DLD1 (cell line): Measurements from ENCODE around the gene WDCP.
"Not testable (repeated sequence)": the region's sequence is repeated elsewhere in the genome, so short reads cannot be mapped to it uniquely, and the experiment has no call there.

Experiments
- in situ Hi-C: cut with HindIII; loops from 2 replicates; pipeline ENCODE4 v1.10.0; 2017; ENCODE audit warnings: low sequenced_read_pairs

Gene WDCP

DNA sequence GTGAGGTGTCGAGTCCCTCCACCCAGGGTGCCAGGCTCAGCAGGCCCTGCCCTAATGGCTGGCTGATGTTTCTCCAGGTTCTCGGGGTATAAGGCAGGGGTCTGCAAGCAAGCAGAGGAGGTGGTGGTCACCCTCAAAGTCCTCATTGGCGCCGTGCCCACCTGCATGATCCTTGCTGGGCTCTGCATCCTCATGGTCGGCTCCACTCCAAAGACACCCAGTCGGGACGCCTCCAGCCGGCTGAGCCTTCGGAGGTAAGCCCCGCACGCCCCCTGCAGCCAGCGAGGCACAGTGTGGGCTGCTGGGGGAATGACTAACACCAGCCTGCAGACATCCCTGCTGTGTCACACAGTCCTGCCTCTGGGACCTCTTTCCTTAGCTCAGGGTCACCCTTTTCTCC lies 23.2 kb downstream of the WDCP start:
- in situ Hi-C loops = no loop called here

DNA sequence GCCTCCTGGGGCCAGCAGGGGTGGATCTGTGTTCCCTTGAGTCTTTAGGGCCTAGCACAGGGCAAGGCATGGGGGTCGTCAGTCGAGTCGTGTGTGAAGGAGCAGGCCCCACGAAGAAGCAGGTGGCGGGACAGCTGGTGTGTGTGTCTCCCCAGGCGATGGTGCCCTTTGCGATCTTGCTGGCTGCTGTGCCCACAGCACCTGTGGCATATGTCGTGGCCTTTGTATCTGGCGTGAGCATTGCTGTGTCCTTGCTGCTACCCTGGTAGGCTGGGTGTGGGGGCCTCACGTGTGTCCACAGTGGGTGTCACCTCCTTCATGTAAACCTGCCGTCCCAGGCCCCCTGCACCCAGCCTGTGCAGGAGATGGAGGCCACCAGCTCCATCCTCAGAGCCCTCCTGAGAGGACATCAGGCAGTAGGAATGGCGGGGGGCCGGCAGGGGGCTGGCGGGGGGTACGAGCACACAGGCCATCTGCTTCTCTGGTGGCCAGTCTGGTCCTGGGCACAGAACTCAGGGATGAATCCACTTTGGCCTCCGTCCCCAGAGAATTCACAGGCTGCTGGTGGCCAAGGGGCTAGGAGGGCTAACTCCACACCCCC lies 24.1 kb downstream of the WDCP start:
- in situ Hi-C loops = no loop called here

DNA sequence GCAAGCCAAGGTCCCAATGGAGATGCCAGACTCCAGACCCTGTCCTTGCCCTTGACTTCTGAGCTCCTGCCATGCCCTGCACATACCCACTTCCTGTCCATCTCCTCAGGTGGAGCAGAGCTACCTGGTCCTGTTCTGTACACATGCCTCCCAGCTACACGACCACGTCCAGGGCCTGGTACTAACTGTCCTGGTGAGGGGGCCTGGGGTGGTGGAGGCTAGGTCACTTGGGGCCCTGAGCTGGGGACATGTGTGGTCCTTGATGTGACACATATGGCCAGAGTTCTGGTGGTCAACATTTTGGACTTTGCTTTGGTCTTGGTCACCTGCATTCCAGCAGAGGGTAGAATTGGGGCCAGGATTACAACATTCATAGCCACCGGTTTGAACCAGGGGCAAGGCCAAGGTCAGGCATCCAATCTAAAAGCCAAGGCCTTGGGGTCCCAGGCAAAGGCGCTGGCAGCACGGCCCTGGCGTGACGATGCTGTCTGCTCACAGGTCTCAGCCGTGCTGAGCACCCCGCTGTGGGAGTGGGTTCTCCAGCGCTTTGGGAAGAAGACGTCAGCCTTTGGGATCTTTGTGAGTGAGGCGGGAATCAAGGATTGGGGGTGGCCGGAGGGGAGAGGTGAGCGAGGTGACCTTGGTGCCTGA lies 24.7 kb downstream of the WDCP start:
- in situ Hi-C loops = no loop called here

DNA sequence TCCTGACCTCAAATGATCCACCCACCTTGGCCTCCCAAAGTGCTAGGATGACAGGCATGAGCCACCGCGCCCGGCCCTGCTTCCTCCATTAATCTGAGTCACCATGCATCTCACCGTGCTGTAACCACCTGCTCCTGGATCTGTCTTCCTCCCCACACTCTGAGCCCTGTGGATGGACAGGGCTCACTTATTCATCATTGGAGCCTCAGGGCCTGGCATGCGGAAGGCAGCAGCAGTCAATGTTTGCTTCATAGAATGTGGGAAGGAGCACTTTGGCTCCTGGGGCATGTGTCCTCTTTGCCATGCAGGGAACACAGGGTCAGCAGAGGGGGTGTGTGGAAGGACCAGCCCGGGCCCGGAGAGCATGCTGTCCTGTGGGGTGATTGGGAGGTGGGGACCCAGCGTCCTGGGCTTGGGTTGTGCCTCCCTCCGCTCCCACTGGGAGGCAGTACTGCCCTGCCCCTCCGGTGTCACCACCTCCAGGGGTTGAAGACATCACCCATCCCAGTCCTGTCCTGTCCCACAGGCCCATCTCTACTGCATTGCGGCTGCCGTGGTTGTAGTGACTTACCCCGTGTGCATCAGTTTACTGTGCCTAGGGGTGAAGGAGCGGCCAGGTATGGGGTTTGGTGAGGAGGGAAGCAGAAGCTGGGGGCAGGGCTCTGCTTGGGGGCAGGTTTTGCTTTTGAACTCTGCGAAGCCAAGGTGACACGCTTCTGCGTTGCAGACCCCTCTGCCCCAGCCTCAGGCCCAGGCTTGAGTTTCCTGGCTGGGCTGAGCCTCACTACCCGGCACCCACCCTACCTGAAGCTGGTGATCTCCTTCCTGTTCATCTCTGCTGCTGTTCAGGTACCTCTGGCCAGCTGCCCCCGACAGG lies 25.8 kb downstream of the WDCP start:
- in situ Hi-C loops = no loop called here

DNA sequence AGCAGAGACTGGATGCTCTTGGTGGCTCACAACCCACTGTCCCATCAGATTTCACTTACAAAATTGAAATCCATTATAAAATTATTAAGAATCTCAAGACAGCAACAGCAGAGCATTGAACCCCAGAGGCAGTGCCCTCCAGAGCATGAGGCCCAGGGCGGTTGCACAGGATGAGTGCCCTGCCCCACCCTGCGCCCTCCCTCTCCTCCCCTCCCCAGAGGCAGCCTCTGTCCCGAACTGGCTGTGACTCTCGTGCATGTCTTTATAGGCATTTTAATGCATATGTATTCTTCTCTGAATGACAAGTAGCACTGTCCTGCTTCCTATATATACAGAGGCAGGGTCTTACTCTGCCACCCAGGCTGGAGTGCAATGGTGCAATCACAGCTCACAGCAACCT lies 26.9 kb downstream of the WDCP start:
- in situ Hi-C loops = no loop called here

DNA sequence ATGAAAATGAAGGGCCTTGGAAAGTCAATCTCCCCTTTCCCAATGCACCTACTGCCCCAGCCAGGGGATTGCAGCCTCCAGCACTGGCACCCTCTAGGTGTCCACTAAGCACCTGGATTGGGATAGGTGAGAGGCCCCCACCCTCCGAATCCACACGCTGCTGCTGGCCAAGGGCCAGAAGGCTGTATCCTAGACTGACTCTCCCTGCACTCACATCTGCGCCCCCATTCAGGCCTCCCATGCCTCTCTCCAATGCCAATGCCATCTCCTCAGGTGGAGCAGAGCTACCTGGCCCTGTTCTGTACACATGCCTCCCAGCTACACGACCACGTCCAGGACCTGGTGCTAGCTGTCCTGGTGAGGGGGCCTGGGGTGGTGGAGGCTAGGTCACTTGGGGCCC lies 27.5 kb downstream of the WDCP start:
- in situ Hi-C loops = no loop called here

DNA sequence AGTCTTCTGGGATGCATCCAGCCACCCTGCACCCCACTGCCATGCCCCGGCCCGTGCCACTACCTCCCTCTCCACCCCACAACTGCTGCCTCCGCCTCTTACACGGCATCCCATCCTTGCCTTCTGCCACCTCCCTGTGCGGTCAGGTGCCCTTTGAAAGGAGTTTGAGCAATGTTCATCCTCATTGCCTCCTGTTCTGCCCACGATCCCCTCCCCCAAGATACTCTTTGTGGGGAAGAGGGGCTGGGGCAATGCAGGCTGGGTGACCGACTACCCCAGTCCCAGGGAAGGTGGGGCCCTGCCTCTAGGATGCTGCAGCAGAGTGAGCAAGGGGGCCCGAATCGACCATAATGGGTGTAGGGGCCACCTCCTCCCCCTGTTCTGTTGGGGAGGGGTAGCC lies 28.9 kb downstream of the WDCP start:
- in situ Hi-C loops = no loop called here

DNA sequence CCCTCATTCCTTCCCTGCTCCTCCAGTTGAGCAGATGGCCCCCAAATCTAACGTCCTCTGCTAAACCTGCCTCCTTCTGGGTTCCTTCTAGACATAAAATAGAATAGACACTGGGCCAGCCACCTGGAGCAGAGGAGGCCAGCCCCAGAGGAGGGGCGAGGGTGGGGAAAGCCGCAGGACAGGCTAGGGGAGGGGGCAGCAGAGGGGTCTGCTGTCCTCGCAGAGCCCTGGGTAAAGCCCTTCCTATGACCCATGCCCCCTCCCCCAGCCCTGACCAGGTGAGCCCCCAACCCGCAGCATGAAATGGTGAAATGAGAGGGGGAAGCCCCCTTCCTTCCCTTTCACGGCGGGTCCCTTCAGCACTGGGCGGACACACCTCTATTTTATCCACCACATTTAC lies 29.5 kb downstream of the WDCP start:
- in situ Hi-C loops = no loop called here

DNA sequence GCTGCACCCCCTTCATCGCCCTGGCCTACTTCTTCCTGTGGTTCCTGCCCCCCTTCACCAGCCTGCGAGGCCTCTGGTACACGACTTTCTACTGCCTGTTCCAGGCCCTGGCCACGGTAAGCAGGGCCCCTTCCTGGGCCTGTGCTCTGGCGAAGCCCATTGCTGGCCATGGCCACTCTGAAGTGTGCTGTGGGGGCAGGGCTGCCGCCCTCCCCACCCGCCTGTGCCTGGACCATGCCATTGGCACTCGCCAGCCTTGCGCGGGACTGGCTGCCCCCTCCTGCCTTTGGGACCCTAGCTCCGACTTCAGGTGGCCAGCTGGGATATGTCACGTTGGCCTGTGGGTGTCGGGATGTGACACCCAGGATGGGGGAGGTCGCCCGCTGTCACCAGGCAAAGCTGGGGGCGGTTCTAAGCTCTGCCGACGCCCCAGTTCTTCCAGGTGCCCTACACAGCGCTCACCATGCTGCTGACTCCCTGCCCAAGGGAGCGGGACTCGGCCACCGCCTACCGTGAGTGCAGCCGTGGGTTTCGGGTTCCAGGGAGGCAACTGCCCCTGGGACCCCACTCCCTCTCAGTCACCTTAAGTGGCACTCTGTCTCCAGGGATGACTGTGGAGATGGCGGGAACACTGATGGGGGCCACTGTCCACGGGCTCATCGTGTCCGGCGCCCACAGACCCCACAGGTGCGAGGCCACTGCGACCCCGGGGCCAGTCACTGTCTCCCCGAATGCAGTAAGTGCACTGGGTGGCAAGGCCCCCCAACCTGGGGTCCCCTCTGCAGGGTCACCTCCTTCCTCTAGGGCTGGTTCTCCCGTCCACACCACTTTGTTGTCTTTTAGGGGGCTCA lies 30.1 kb downstream of the WDCP start:
- in situ Hi-C loops = no loop called here

DNA sequence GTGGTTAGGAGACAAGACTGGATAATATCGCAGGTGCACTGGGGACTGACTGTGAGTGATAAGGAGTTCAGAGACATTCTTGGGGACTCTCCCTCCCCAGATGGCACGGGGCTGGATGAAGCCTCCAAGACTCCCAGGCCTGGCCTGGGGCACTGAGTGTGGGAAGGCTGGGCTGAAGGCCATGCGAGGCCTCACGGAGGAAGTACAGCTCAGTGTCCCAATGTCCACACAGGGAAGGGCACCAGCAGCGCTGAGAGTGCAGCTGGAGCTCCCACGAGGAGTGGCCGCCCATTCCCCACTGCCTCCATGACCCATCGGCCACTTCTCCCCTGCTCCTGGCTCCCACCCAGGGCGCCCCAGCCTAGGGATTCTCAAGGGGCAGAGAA lies 30.8 kb downstream of the WDCP start:
- in situ Hi-C loops = no loop called here

DNA sequence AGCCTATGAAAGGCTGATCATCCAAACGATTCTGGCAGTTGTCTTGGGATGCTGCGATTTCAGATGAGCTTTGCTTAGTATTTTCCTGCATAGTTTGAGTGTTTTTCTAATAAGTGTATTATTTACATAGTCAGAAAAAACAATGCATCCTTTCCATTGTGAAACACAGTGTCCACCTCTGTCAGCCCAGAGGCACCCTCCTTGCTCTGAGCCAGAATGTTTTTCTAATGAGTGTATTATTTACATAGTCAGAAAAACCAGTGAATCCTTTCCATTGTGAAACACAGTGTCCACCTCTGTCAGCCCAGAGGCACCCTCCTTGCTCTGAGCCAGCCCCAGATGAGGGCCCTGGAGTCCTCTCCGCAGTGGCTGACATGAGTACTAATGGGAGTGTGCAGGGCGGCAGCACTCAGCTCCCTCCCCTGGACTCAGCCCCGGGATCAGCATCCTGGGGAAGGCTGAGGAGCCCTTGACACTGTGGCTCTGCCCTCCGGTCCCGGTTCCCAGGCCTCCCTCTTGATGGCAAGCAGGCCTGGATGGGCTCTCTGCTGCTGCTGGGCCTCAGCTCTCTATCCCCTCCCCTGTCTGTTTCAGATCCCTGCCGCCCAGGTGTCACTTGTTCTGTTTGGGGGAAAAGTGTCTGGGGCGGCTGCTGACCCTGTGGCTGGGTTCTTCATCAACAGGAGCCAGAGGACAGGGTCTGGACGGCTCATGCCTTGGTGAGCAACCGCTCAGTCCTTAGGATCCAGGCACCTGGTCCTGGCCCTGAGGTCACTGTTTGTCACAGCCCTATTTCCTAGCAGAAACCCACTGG lies 31.4 kb downstream of the WDCP start:
- in situ Hi-C loops = no loop called here

DNA sequence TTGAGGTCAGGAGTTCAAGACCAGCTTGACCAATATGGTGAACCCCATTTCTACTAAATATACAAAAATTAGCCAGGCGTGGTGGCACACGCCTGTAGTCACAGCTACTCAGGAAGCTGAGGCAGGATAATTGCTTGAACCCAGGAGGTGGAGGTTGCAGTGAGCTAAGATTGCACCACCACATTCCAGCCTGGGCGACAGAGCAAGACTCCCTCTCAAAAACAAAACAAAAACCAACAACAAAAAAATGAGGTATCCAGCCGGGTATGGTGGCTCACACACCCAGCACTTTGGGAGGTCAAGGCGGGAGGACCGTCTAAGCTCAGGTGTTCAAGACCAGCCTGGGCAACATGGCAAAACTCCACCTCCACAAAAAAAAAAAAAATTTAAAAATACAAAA lies 32.3 kb downstream of the WDCP start:
- in situ Hi-C loops = not testable (repeated sequence)

DNA sequence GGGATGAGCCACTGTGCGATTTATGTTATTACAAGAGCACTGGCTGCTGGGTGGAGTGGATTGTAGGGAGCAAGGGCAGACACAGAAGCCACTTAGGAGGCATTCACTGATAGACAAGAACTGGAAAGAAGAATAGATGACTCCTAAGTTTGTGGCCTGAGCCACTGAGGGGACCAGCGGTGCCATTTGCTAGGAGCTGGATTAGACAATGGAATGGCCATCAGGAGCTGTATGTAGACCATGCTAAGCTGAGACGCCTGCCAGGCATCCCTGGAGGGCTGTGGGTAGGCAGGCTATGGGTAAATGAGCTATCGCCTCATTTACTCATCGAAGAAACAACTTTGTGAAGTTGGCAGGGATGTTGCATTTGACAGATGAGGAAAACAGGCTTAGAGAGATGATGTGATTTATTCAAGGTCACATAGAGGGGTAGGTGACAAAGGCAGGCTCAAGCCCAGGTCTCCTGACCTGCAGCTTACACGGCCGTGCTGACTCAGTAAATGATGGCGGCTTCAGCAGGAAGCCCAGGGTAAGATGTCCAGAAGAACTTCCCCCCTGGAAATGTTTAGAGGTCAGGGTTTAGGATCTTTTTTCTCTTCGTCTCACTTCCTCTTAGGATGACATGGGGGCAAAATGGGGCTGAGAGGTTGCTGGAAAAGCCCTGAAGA lies 34.5 kb downstream of the WDCP start:
- in situ Hi-C loops = no loop called here

DNA sequence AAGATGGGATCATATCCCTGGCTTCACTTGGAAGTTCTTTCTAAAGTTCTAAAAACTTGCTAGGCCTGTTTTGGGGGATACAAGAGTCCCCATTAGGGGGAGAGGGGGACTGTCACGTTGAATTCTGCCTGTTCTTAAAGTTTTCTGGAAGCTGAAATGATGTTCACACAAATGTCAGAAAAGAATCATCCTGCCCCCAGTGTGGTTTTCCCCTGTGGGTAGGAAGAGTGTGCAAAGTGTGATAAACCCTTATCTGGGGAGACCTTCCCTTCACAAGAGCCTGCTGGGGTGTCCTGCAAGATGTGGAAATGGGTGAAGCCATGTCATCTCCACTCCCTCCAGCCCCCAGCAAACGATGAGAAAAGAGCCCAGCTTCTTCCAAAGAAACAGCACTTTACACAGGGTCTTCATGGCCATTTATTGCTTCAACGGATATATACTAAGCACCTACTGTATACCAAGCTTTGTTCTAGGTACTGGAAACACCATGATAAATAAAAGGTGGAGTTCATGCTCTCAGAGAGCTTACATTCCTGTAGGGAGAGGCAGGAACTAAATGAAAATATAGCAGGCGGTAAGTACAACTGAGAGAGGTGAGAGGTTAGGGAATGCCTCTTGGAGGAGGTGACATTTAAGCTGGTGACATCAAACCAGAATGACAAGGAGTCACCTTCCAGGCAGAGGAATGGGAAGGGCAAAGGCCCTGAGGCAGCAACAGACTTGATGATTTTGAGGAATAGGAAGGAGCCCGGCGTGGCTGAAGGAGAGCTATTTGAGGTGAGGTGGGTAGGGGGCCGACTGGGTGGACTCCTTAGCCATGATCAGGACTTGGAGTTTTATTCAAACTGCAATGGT lies 35.7 kb downstream of the WDCP start:
- in situ Hi-C loops = no loop called here

DNA sequence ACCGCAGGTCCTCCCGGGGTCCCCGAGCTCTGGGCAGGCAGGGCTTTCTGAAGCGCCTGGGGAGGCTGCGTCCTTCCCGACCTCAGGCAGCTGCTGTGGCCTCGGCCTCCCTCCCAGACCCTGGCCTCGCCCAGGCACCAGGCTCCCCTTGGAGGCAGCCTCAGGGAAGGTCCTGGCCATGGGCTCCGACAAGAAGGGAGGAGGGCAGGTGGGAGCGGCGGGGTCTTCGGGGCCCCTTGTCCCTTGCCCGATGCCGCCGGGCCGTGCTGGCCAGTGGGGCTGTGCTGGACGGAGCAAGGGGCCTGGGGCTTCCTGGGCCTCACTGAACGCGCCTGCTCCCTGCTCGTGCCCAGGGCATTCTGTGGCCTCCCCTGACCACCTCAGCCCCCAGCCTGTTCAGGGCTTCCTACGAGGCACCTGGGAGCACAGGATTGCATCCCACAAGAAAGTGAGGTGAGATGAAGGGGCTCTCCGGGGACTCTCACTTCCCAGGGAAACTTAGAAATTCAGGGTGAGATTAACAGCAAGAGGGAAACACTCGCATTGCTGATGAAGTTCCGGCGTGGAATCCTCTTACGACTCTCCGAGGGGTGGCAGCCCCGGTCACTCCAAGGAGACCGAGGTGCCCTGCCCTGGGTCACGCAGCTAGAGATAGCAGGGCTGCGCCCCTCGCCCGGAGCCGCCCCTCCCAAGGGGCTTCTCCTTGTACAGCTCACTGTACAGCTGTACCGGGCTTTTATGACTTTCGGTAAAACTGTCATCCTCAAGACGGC lies 36.5 kb downstream of the WDCP start:
- in situ Hi-C loops = no loop called here

DNA sequence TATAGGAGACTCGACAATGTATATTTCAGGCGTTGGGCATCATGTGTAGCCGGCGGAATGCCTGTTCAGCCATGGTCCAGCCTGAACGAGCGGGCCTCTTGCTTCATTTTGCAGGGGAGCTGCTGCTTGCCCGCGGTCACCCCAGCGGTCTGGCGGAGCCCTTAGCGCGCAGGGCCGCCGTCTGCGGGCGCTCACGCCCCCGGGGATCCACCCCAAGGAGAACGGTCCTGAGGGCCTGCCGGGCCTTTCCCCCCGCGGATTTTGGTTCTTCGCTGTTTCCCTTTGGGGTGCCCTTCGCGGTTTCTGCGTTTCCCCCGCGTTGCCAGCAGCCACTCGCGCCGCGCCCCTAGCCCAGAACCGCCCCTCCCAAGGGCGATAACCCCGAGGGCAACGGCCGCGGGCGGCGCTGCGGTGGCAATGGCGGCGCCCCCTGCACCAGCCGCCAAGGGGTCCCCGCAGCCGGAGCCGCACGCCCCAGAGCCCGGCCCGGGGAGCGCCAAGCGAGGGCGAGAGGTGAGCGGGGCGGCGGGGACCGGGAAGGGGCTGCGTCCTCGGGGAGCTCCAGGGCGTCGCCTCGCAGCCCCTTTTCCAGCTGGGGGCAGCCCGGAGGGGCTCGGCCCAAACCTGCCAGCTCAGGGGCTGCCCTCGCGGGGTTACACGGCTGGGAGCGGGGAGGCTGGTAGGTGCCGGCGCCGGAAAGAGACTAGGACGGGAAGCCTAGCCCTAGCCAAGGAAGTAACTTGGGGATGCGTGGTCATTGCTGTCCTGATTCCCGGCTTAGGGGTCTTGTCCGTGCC lies 37.3 kb downstream of the WDCP start, which contains the start of gene MFSD2B:
Gene MFSD2B, plus strand, starts transcription at position 406 of the 797 bp plus-strand sequence. Its CDS starts 12 bp downstream, at position 418.
- in situ Hi-C loops = no loop called here

DNA sequence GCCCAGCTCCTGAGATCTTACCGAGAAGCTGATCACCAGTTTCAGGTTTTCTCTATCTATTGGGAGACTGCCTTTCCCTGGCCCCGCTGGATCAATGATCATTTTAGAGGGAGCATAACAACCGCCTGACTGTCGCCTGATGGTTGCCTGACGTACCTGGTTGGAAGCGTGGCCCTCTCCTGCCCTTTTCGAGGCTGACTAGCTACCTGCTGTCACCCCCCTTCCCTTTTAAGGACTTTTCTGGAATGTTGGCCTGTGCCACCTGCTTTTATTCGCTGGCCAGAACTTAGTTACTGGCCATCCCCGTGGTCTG lies 37.9 kb downstream of the WDCP start:
- in situ Hi-C loops = no loop called here
